Inflammatory macrophage (primary cell): ENCODE results near the gene ALDH1B1.
A peak's percentile ranks its signal among the peaks of the same experiment; 100 is the strongest.
"Not testable (repeated sequence)": the region's sequence is repeated elsewhere in the genome, so short reads cannot be mapped to it uniquely, and the experiment has no call there.

Experiments
- DNase-seq, 2 donors: peaks; one replicate each; pipeline ENCODE4 v3.0.0-alpha.2; 2020 to 2022

The ALDH1B1 gene

DNA sequence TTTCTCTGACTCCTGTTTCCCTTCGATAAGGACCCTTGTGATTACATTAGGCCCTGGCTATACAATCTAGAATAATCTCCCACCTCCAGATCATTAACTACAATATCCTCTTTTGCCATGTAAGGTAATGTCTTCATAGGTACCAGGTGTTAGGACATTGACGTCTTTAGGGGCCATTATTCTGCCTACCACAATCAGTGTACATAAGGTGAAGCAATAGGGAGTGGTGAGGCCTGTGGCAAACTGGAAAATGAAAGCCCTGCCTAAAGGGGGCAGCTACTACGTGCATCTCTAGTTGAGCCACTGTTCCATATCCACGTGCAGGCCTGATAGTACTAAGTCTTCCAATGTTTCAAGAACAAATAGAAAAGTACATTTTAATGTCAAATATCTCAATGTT, 4.8 kb upstream of the ALDH1B1 start:
- DNase-seq, result no peak

GRCh38 chr9:38388283-38389223, 3.9 kb upstream of the ALDH1B1 start:
- DNase-seq, result no peak

DNA sequence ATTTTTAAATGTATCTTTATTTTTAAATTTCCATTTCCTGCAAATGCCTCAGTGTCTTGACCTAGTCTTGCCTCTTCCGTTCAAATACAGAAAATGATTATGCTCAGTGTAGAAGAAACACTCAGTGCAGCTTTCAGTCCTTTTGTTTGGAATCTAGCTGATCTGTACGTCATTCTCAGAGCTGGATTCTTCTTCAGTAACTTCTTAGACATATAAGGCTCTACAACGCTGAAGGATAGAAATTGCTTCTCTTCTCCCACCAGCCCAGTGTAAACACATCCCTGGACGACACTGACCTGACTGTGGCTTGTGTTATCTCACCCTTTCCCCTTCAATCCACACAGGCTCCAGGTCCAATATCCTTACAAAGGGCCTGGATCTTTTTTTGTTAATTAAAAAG, 3.2 kb upstream of the ALDH1B1 start:
- no peak for DNase-seq

GRCh38 chr9:38390442-38390841, 2.1 kb upstream of the ALDH1B1 start:
- no peak for DNase-seq

GRCh38 chr9:38390851-38391250, 1.7 kb upstream of the ALDH1B1 start:
- DNase-seq, result no peak

GRCh38 chr9:38391278-38392118, 1.0 kb upstream of the ALDH1B1 start:
- DNase-seq, result no peak

- peak in 1 of 2 donors; percentile 5 for DNase-seq
These were observed 760 bp downstream of the ALDH1B1 start for GRCh38 chr9:38393128-38393796.

- no peak for DNase-seq
These were observed 1.9 kb downstream of the ALDH1B1 start for GRCh38 chr9:38394416-38394815.

- no peak for DNase-seq
These were observed 3.3 kb downstream of the ALDH1B1 start for GRCh38 chr9:38395653-38396370.

DNA sequence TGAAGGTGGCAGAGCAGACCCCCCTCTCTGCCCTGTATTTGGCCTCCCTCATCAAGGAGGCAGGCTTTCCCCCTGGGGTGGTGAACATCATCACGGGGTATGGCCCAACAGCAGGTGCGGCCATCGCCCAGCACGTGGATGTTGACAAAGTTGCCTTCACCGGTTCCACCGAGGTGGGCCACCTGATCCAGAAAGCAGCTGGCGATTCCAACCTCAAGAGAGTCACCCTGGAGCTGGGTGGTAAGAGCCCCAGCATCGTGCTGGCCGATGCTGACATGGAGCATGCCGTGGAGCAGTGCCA, 3.8 kb downstream of the ALDH1B1 start:
- no peak for DNase-seq

DNA sequence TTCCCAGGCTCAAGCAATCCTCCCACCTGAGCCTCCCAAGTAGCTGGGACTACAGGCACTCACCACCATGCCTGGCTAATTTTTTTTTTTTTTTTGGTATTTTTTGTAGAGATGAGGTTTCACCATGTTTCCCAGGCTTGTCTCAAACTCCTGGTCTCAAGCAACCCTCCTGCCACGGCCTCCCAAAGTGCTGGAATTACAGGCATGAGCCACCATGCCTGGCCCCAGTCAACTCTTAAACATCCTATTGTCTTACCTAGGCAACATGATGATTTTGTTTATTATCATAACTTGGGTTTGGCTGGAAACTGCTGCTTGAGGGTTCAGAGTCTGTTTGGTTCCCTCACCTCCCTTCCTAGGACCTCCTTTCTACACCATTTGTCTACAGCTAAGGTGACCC, 6.7 kb downstream of the ALDH1B1 start:
- not testable (repeated sequence) for DNase-seq

- no peak for DNase-seq
These were observed 9.5 kb downstream of the ALDH1B1 start for GRCh38 chr9:38401994-38402393.

GRCh38 chr9:38404314-38404713, 11.8 kb downstream of the ALDH1B1 start:
- DNase-seq, result peak; percentile 6 to 32

DNA sequence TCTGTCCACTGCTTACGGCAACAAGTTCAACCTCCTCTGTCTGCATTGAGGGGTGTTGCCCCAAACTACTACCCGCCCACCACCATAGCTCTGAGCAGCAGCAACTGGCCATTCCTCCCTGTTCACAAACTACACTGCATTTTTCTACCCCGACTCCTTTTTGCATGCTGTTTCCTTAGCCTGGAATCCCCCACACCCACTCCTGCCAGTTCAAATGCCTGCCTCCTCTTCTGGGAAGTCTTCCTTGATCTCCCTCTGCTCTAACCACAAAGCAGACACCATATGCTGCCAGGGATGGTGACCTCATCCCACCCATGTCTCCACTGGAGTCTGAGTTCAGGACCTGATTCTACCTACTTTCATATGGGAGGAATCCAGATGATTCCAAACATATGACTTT, 13.3 kb downstream of the ALDH1B1 start:
- DNase-seq, result no peak

- DNase-seq, result no peak
These were observed 14.1 kb downstream of the ALDH1B1 start for GRCh38 chr9:38406476-38407186.

- no peak for DNase-seq
These were observed 16.2 kb downstream of the ALDH1B1 start for GRCh38 chr9:38408719-38409118.

DNA sequence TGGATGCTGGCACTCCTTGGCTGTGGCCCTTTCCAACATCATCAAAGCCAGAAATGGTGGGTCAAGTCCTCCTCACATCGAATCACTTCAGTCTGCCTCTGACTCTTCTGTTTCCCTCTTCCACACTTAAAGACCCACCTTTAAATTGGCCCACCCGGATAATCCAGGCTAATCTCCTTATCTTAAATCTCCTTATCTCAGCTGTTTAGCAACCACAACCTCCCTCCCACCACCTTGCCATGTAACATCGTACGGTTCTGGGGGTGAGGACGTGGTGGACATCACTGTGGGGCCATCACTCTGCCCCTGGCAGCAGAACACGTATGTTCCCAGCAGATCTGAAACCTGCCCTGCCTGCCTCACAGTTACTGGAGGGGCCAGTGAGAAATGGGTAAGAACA, 20.2 kb downstream of the ALDH1B1 start:
- no peak for DNase-seq

- DNase-seq, result no peak
These were observed 20.8 kb downstream of the ALDH1B1 start for GRCh38 chr9:38413283-38413682.

- no peak for DNase-seq
These were observed 21.7 kb downstream of the ALDH1B1 start for GRCh38 chr9:38414040-38414723.

DNA sequence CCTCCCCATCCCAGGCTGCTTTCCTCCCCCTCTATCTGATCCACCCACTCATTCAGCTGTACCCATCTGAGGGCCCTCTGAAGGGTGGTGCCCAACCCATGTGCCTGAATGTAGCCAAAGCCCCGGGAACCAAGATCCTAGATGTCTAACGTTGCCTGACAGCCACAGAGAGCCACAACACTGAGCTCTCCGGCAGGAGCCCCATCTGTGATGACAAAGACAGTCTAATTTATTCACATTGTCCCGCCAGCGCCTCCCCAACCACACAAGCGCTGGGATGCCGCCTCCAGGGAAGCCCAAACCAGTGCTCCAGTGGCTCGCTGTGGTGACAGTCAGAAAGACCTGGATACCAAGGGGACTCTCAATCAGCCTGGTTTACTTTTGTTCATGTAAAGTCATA, 23.4 kb downstream of the ALDH1B1 start:
- no peak for DNase-seq

DNA sequence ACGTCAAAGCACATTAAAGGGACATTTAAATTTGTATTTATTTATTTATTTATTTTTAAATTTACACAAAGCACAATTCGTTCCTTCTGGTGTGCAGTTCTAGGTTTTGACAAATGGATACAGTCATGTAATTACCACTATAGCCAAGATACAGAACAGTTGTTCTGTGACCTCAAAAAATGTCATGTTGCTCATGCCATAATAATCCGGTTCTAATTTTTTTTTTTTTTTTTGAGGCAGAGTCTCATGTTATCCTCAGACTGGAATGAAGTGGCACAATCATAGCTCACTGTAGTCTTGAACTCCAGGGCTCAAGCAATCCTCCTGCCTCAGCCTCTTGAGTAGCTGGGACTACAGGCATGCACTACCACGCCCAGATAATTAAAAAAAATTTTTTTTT, 24.0 kb downstream of the ALDH1B1 start:
- DNase-seq, result no peak
